ENCODE measurements around the gene OSBP.
"Not testable (repeated sequence)": the region's sequence is repeated elsewhere in the genome, so short reads cannot be mapped to it uniquely, and the experiment has no call there.

The OSBP gene

DNA sequence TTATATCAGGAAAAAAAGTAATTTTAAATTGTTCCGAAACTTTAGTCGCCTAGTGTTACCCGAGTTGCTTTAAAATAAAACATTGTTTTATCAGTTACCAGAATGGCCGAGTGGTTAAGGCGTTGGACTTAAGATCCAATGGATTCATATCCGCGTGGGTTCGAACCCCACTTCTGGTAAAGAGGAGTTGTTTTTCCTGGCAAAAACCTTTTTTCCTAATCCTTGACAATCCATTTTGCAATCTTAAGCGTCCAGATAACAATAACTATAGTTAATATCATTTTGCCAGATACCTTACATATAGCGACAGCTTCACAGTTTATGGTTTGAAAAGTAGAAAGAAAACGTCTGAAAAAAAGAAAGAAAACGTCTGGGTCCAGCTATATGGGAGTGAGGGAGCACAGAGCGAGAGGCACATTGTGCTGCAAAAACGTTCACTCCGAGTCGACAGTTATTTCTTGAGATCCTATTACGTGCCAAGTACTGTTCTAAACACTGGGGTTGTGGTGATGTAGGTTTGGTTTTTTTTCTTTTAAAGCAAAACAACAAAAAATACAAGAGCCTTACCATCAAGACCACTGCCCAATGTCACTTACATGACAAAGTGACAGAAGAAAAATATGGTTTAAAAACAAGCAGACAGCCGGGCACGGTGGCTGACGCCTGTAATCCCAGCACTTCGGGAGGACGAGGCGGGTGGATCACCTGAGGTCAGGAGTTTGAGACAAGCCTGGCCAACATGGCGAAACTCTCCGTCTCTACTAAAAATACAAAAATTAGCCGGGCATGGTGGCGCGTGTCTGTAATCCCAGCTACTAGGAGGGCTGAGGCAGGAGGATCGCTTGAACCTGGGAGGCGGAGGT, 63.7 kb downstream of the OSBP start:
- Histone ChIP-seq H3K4me3 (ENCODE audit: low read depth, low read length) (peak overlapping the region; percentile 68), H3K4me1 (ENCODE audit: control insufficient read depth, insufficient read depth, low read length) (peaks cover 15% of the 10 kb centered on the region; the same call in 1 of the 2 replicates), H3K9ac (ENCODE audit: low read length) (peak overlapping the region; percentile 10), H3K27me3 (ENCODE audit: control insufficient read depth, insufficient read depth, low read length) (no peaks in the 10 kb centered on the region), H3K36me3 (ENCODE audit: control insufficient read depth, insufficient read depth, low read length) (no peaks in the 10 kb centered on the region), H3K9me3 (ENCODE audit: control insufficient read depth, insufficient read depth, low read depth, low read length) (no peaks in the 10 kb centered on the region), H3K27ac (ENCODE audit: low read depth, low read length) (no peak overlapping the region; the same call in 1 of the 2 replicates)

DNA sequence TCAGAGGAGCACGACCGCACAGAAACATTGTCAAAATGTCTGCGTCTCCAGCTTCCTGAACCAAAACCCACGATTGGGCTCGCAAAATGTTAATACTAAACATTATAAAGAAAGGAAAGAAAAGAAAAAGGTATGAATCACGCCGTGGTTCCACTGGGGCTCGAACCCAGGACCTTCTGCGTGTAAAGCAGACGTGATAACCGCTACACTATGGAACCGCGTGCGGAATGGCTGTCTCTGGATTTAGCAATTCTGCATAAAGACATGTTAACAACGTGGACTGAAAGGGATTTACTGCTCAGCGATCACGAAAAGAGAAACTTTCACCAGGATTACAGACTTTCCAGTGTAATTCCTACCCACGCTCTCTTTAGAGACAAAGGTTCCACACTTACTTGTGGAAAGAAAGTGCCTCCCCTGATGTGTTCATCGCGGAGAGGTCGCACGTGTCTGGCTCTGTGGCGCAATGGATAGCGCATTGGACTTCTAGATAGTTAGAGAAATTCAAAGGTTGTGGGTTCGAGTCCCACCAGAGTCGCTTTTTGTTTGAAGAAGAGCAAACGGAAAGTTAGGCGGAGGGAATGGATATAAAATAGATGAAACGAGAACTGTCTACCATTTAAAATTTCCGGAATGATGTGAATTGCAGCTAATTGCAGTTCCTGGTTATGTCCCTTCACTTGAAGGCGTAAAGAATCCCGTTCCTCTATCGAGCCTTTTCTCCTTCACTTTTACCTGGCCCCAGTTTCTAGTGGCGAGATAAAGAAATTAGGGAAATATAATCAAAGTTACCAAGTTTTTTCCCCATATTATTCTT, 64.5 kb downstream of the OSBP start:
- no peak overlapping the region; the same call in 1 of the 2 replicates for H3K27ac ChIP-seq (ENCODE audit: low read depth, low read length)
- H3K9ac ChIP-seq (ENCODE audit: low read length), result peak overlapping the region; percentile 57
- H3K9me3 ChIP-seq (ENCODE audit: control insufficient read depth, insufficient read depth, low read depth, low read length), result no peaks in the 10 kb centered on the region
- peaks cover 15% of the 10 kb centered on the region; the same call in 1 of the 2 replicates for H3K4me1 ChIP-seq (ENCODE audit: control insufficient read depth, insufficient read depth, low read length)
- H3K27me3 ChIP-seq (ENCODE audit: control insufficient read depth, insufficient read depth, low read length), result no peaks in the 10 kb centered on the region
- H3K36me3 ChIP-seq (ENCODE audit: control insufficient read depth, insufficient read depth, low read length), result no peaks in the 10 kb centered on the region
- H3K4me3 ChIP-seq (ENCODE audit: low read depth, low read length), result peak overlapping the region; percentile 68

GRCh38 chr11:59550368-59550841, 65.2 kb downstream of the OSBP start:
- H3K4me1 ChIP-seq (ENCODE audit: control insufficient read depth, insufficient read depth, low read length), result peaks cover 17% of the 10 kb centered on the region; the same call in 1 of the 2 replicates
- no peaks in the 10 kb centered on the region for H3K9me3 ChIP-seq (ENCODE audit: control insufficient read depth, insufficient read depth, low read depth, low read length)
- H3K36me3 ChIP-seq (ENCODE audit: control insufficient read depth, insufficient read depth, low read length), result no peaks in the 10 kb centered on the region
- H3K9ac ChIP-seq (ENCODE audit: low read length), result peak overlapping the region; percentile 57
- H3K27me3 ChIP-seq (ENCODE audit: control insufficient read depth, insufficient read depth, low read length), result no peaks in the 10 kb centered on the region
- peak overlapping the region; percentile 68 for H3K4me3 ChIP-seq (ENCODE audit: low read depth, low read length)
- H3K27ac ChIP-seq (ENCODE audit: low read depth, low read length), result no peak overlapping the region

DNA sequence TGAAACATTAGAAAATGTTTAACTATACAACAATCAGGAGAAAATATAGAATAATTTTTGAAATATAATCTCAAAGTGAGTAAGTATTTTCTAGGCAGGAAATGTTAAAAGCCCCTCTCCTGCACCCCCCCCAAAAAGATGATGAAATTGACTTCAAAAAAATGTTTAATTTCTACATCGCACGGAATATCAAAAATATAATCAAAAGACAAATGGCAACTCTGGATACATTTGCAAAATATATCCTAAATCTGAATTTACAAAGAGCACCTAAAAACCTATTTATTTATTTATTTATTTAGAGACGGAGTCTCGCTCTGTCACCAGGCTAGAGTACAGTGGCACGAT, 67.3 kb downstream of the OSBP start:
- Histone ChIP-seq H3K27me3 (ENCODE audit: control insufficient read depth, insufficient read depth, low read length) (no peaks in the 10 kb centered on the region), H3K36me3 (ENCODE audit: control insufficient read depth, insufficient read depth, low read length) (no peaks in the 10 kb centered on the region), H3K4me1 (ENCODE audit: control insufficient read depth, insufficient read depth, low read length) (peaks cover 23% of the 10 kb centered on the region; the same call in 1 of the 2 replicates), H3K4me3 (ENCODE audit: low read depth, low read length) (no peak overlapping the region), H3K9me3 (ENCODE audit: control insufficient read depth, insufficient read depth, low read depth, low read length) (no peaks in the 10 kb centered on the region), H3K27ac (ENCODE audit: low read depth, low read length) (no peak overlapping the region), H3K9ac (ENCODE audit: low read length) (no peak overlapping the region)

- not testable (repeated sequence) for H3K9me3 ChIP-seq (ENCODE audit: control insufficient read depth, insufficient read depth, low read depth, low read length); H3K27me3 ChIP-seq (ENCODE audit: control insufficient read depth, insufficient read depth, low read length); H3K36me3 ChIP-seq (ENCODE audit: control insufficient read depth, insufficient read depth, low read length); H3K9ac ChIP-seq (ENCODE audit: low read length); H3K27ac ChIP-seq (ENCODE audit: low read depth, low read length); H3K4me3 ChIP-seq (ENCODE audit: low read depth, low read length)
- H3K4me1 ChIP-seq (ENCODE audit: control insufficient read depth, insufficient read depth, low read length), result peaks cover 19% of the 10 kb centered on the region; the same call in 1 of the 2 replicates
Measured at GRCh38 chr11:59547605-59548308, 67.8 kb downstream of the OSBP start.

DNA sequence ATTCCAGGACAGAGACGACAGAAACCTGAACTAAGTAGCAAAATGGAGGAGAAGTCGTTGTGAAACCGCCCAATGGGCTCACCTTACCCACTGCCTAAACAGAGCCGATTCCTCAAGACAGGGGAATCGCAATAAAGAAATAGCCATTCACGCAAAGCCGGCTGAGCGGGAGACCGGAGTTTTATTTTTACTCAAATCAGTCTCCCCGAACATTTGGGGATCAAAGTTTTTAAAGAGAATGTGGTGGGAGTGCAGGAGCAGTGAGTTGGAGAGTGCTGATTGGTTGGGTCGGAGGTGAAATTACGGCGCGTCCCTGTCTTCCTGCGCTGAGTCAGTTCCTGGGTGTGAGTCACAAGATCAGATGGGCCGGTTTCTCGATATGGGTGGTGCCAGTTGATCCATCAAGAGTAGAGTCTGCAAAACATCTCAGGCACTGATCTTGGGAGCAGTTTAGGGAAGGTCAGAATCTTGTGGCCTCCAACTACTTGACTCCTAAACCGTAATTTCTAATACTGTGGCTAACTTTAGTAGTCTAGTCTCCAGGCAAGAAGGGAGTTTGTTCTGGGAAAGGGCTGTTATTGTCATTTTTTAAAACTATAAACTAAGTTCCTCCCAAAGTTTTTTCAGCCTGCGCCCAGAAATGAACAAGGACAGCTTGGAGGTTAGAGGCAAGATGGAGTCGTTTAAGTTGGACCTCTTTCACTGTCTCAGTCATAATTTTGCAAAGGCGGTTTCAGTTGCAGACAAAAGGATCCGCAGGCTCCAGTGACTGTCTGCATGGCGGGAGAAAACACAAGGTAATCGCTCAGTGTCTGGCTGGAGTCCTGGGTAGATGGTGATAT, 70.2 kb downstream of the OSBP start:
- Histone ChIP-seq H3K4me3 (ENCODE audit: low read depth, low read length) (no peak overlapping the region; the same call in 1 of the 2 replicates), H3K9ac (ENCODE audit: low read length) (peak overlapping the region; percentile 49), H3K27ac (ENCODE audit: low read depth, low read length) (no peak overlapping the region)

GRCh38 chr11:59544869-59545178, 70.8 kb downstream of the OSBP start:
- Histone ChIP-seq H3K36me3 (ENCODE audit: control insufficient read depth, insufficient read depth, low read length) (no peaks in the 10 kb centered on the region), H3K27me3 (ENCODE audit: control insufficient read depth, insufficient read depth, low read length) (no peaks in the 10 kb centered on the region), H3K9ac (ENCODE audit: low read length) (peak overlapping the region; percentile 49), H3K9me3 (ENCODE audit: control insufficient read depth, insufficient read depth, low read depth, low read length) (no peaks in the 10 kb centered on the region), H3K4me1 (ENCODE audit: control insufficient read depth, insufficient read depth, low read length) (peaks cover 19% of the 10 kb centered on the region; the same call in 1 of the 2 replicates), H3K4me3 (ENCODE audit: low read depth, low read length) (no peak overlapping the region; the same call in 1 of the 2 replicates), H3K27ac (ENCODE audit: low read depth, low read length) (no peak overlapping the region)

More for the DNA sequence above, 70.2 kb downstream of the OSBP start:
- H3K27me3 ChIP-seq (ENCODE audit: control insufficient read depth, insufficient read depth, low read length), result no peaks in the 10 kb centered on the region
- H3K36me3 ChIP-seq (ENCODE audit: control insufficient read depth, insufficient read depth, low read length), result no peaks in the 10 kb centered on the region
- H3K4me1 ChIP-seq (ENCODE audit: control insufficient read depth, insufficient read depth, low read length), result peaks cover 19% of the 10 kb centered on the region; the same call in 1 of the 2 replicates
- no peaks in the 10 kb centered on the region for H3K9me3 ChIP-seq (ENCODE audit: control insufficient read depth, insufficient read depth, low read depth, low read length)

GRCh38 chr11:59543713-59544112, 71.9 kb downstream of the OSBP start:
- H3K27ac ChIP-seq (ENCODE audit: low read depth, low read length), result not testable (repeated sequence)

DNA sequence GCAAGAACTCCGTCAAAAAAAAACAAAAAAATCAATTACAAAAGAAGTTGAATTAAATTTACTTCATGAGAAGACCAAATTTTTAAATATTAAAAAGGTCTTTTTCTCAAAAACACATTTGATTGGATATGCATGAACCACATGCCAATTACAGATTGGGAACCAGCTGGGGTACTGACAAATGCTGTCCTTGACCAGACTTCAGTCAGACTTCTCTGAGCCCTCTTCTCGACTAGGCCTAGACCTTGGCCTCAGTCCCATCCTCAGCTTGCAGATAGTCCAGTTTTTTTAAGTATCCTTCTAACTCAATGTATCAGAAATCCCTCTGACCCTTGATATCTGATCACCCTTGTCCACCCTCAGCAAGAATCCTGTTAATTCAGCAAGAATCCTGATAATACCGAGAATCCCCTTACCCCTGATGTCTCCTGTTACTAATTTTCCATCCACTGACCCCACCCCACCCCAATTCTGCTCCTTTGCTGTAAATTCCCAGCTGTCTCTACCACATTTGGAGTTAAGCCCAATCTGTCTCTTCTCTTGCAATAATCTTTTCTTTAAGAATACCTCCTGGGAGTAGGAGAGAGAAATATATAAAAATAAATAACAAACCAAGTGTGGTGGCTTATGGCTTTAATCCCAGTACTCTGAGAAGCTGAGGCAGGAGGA, 73.3 kb downstream of the OSBP start:
- H3K27me3 ChIP-seq (ENCODE audit: control insufficient read depth, insufficient read depth, low read length), result no peaks in the 10 kb centered on the region
- H3K36me3 ChIP-seq (ENCODE audit: control insufficient read depth, insufficient read depth, low read length), result no peaks in the 10 kb centered on the region
- H3K27ac ChIP-seq (ENCODE audit: low read depth, low read length), result no peak overlapping the region
- H3K9me3 ChIP-seq (ENCODE audit: control insufficient read depth, insufficient read depth, low read depth, low read length), result no peaks in the 10 kb centered on the region
- H3K4me1 ChIP-seq (ENCODE audit: control insufficient read depth, insufficient read depth, low read length), result peaks cover 11% of the 10 kb centered on the region
- no peak overlapping the region for H3K9ac ChIP-seq (ENCODE audit: low read length)
- H3K4me3 ChIP-seq (ENCODE audit: low read depth, low read length), result no peak overlapping the region

More at GRCh38 chr11:59543713-59544112, 71.9 kb downstream of the OSBP start:
- H3K4me3 ChIP-seq (ENCODE audit: low read depth, low read length); H3K27me3 ChIP-seq (ENCODE audit: control insufficient read depth, insufficient read depth, low read length); H3K36me3 ChIP-seq (ENCODE audit: control insufficient read depth, insufficient read depth, low read length); H3K9ac ChIP-seq (ENCODE audit: low read length); H3K9me3 ChIP-seq (ENCODE audit: control insufficient read depth, insufficient read depth, low read depth, low read length): not testable (repeated sequence)
- peaks cover 13% of the 10 kb centered on the region; the same call in 1 of the 2 replicates for H3K4me1 ChIP-seq (ENCODE audit: control insufficient read depth, insufficient read depth, low read length)

DNA sequence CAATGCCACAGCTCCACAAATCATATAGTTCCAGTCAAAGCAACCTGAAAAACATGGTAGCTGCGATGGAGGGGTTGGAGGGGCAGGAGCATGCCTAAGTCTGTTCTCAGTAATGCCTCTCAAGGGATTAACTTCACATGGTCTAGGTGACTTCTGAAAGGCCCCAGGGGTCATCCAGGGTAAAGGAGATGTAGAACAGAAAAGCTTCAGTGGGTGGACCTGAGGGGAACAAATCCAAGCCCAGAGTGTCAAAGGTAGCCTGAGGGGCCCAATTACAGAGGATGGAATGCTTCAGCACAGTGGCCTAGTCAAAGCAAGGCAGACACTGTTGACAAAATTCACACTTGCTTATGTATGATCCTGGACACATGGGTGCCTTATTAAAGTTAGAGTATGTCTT, 80.9 kb downstream of the OSBP start:
- no peak overlapping the region for H3K9ac ChIP-seq (ENCODE audit: low read length)
- no peaks in the 10 kb centered on the region for H3K27me3 ChIP-seq (ENCODE audit: control insufficient read depth, insufficient read depth, low read length)
- H3K9me3 ChIP-seq (ENCODE audit: control insufficient read depth, insufficient read depth, low read depth, low read length), result no peaks in the 10 kb centered on the region
- H3K4me1 ChIP-seq (ENCODE audit: control insufficient read depth, insufficient read depth, low read length), result peaks cover 4% of the 10 kb centered on the region
- H3K4me3 ChIP-seq (ENCODE audit: low read depth, low read length), result no peak overlapping the region
- no peak overlapping the region for H3K27ac ChIP-seq (ENCODE audit: low read depth, low read length)
- H3K36me3 ChIP-seq (ENCODE audit: control insufficient read depth, insufficient read depth, low read length), result no peaks in the 10 kb centered on the region

Data from HUES6 (cell line).